H9 (cell line): Measurements from ENCODE around the gene DPH1. TPM values are rescaled to one million over a fixed set of nuclear protein-coding genes. Genes with fewer than 3 reads are reported as not detected.
A peak's percentile ranks its signal among the peaks of the same experiment; 100 is the strongest.

Experiments
- DNase-seq: peaks from one replicate; pipeline ENCODE4 v3.0.0-alpha.2; 2017
- H2AFZ ChIP-seq: one replicate; pipeline ENCODE4 v1.6.1; 2013; ENCODE audit warnings: mild to moderate bottlenecking, low read length, control low read depth, moderate library complexity
- H2AK5ac ChIP-seq: 2 replicates; pipeline ENCODE4 v1.6.1; 2013; ENCODE audit warnings: low read length, control low read depth, mixed read lengths; ENCODE audit not compliant: insufficient read length
- H2BK120ac ChIP-seq: one replicate; pipeline ENCODE4 v1.6.1; 2013; ENCODE audit warnings: low read depth, mild to moderate bottlenecking, low read length, control low read depth, inconsistent platforms; ENCODE audit not compliant: poor library complexity, severe bottlenecking
- H2BK12ac ChIP-seq: 2 replicates; pipeline ENCODE4 v1.6.1; 2013; ENCODE audit warnings: low read length, control low read depth, mixed read lengths, low read depth; ENCODE audit not compliant: insufficient read length
- H2BK15ac ChIP-seq: 2 replicates; pipeline ENCODE4 v1.6.1; 2013; ENCODE audit warnings: low read depth, low read length, control low read depth
- H2BK20ac ChIP-seq: one replicate; pipeline ENCODE4 v1.6.1; 2013; ENCODE audit warnings: low read depth, mild to moderate bottlenecking, low read length, control low read depth, inconsistent platforms; ENCODE audit not compliant: poor library complexity, severe bottlenecking
- H2BK5ac ChIP-seq: 2 replicates; pipeline ENCODE4 v1.6.1; 2013; ENCODE audit warnings: low read length, control low read depth, mixed read lengths; ENCODE audit not compliant: insufficient read length
- H3K14ac ChIP-seq: 2 replicates; pipeline ENCODE4 v1.6.1; 2013; ENCODE audit warnings: low read length, control low read depth; ENCODE audit not compliant: insufficient read depth
- H3K18ac ChIP-seq: 2 replicates; pipeline ENCODE4 v1.6.1; 2013; ENCODE audit warnings: low read depth, mild to moderate bottlenecking, mixed read lengths, low read length, control low read depth; ENCODE audit not compliant: insufficient read length
- H3K23ac ChIP-seq: 2 replicates; pipeline ENCODE4 v1.6.1; 2013; ENCODE audit warnings: low read length, control low read depth, mixed read lengths, low read depth; ENCODE audit not compliant: insufficient read length
- H3K23me2 ChIP-seq: 2 replicates; pipeline ENCODE4 v1.6.1; 2013; ENCODE audit warnings: low read depth, mild to moderate bottlenecking, mixed read lengths, low read length, control low read depth; ENCODE audit not compliant: insufficient read length, poor library complexity, severe bottlenecking
- H3K27ac ChIP-seq: 2 replicates; pipeline ENCODE4 v1.5.1; 2013; ENCODE audit warnings: low read length, control low read depth, mixed read lengths, low read depth; ENCODE audit not compliant: insufficient read length
- H3K27me3 ChIP-seq: 2 replicates; pipeline ENCODE4 v1.6.1; 2013; ENCODE audit warnings: low read length, control low read depth, inconsistent platforms; ENCODE audit not compliant: insufficient read depth
- H3K4ac ChIP-seq: 2 replicates; pipeline ENCODE4 v1.6.1; 2013; ENCODE audit warnings: low read depth, mild to moderate bottlenecking, control low read depth, inconsistent platforms, low read length, moderate library complexity
- H3K4me1 ChIP-seq: 2 replicates; pipeline ENCODE4 v1.6.1; 2013; ENCODE audit warnings: low read length, control low read depth, inconsistent platforms; ENCODE audit not compliant: insufficient read depth
- H3K4me2 ChIP-seq: 2 replicates; pipeline ENCODE4 v1.6.1; 2013; ENCODE audit warnings: low read length, control low read depth, mixed read lengths; ENCODE audit not compliant: insufficient read length, insufficient read depth
- H3K56ac ChIP-seq: 2 replicates; pipeline ENCODE4 v1.6.1; 2013; ENCODE audit warnings: low read depth, mild to moderate bottlenecking, mixed read lengths, low read length, control low read depth; ENCODE audit not compliant: insufficient read length
- H3K79me1 ChIP-seq: 2 replicates; pipeline ENCODE4 v1.6.1; 2013; ENCODE audit warnings: low read depth, mild to moderate bottlenecking, moderate library complexity, low read length, control low read depth, inconsistent platforms; ENCODE audit not compliant: insufficient read depth, poor library complexity, severe bottlenecking
- H3K79me2 ChIP-seq: 2 replicates; pipeline ENCODE4 v1.6.1; 2013; ENCODE audit warnings: low read length, control low read depth, inconsistent platforms; ENCODE audit not compliant: insufficient read depth
- H3K9ac ChIP-seq: 2 replicates; pipeline ENCODE4 v1.6.1; 2013; ENCODE audit warnings: low read length, control low read depth, mixed read lengths; ENCODE audit not compliant: insufficient read length; ENCODE audit errors: extremely low read depth
- H3K9me3 ChIP-seq: one replicate; pipeline ENCODE4 v1.6.1; 2013; ENCODE audit warnings: low read depth, low read length, inconsistent platforms; ENCODE audit not compliant: control insufficient read depth
- H3T11ph ChIP-seq: one replicate; pipeline ENCODE4 v1.6.1; 2013; ENCODE audit warnings: mild to moderate bottlenecking, low read length, control low read depth, inconsistent platforms
- H4K20me1 ChIP-seq: one replicate; pipeline ENCODE4 v1.6.1; 2013; ENCODE audit not compliant: control insufficient read depth, insufficient read length, insufficient read depth
- H4K5ac ChIP-seq: 2 replicates; pipeline ENCODE4 v1.6.1; 2013; ENCODE audit warnings: low read depth, mild to moderate bottlenecking, mixed read lengths, low read length, control low read depth; ENCODE audit not compliant: insufficient read length
- H4K8ac ChIP-seq: replicated peaks from 2 replicates; pipeline ENCODE4 v1.6.1; 2013; ENCODE audit warnings: low read length, control low read depth, mixed read lengths, low read depth; ENCODE audit not compliant: insufficient read length
- H4K91ac ChIP-seq: 2 replicates; pipeline ENCODE4 v1.6.1; 2013; ENCODE audit warnings: low read depth, mild to moderate bottlenecking, moderate library complexity, mixed read lengths, low read length, control low read depth; ENCODE audit not compliant: insufficient read length
- H3K27ac Mint-ChIP-seq, 3 experiments: 2 replicates in 2 of 3; 3 replicates in 1 of 3; pipeline ENCODE4 v1.8.0; 2020 to 2021; ENCODE audit warnings: mixed read lengths in 3 of 3, mild to moderate bottlenecking in 1 of 3, moderate library complexity in 1 of 3
- H3K27me3 Mint-ChIP-seq: 2 replicates; pipeline ENCODE4 v1.8.0; 2021; ENCODE audit warnings: low read depth, mild to moderate bottlenecking, moderate library complexity, mixed read lengths
- H3K36me3 Mint-ChIP-seq, 3 experiments: 2 replicates in 2 of 3; 3 replicates in 1 of 3; pipeline ENCODE4 v1.8.0; 2020 to 2021; ENCODE audit warnings: low read depth in 3 of 3, mixed read lengths in 3 of 3; ENCODE audit not compliant: insufficient read depth in 1 of 3
- H3K4me1 Mint-ChIP-seq, 2 experiments: 2 replicates each; pipeline ENCODE4 v1.8.0; 2020; ENCODE audit warnings: mixed read lengths in 2 of 2
- H3K4me3 Mint-ChIP-seq, 2 experiments: 2 replicates in 1 of 2; 3 replicates in 1 of 2; pipeline ENCODE4 v1.8.0; 2020 to 2021; ENCODE audit warnings: mild to moderate bottlenecking in 2 of 2, mixed read lengths in 2 of 2, moderate library complexity in 1 of 2
- H3K9me3 Mint-ChIP-seq, 2 experiments: 2 replicates in 1 of 2; 3 replicates in 1 of 2; pipeline ENCODE4 v1.8.0; 2020; ENCODE audit warnings: mild to moderate bottlenecking in 2 of 2, mixed read lengths in 2 of 2, moderate library complexity in 1 of 2
- WGBS: extraction: QIAGEN DNeasy Blood & Tissue Kit; methylation state at CpG from one replicate; pipeline ENCODE4 v1.1.7; 2013; ENCODE audit warnings: missing lambda C conversion rate, low lambda C conversion rate, mixed read lengths; ENCODE audit not compliant: insufficient read length; ENCODE audit errors: extremely low coverage; 5-methylcytosine and 5-hydroxymethylcytosine counted together
- total RNA-seq: library from RNA; stranded (reverse); gene quantifications from 2 replicates; pipeline ENCODE4 v1.2.1, GENCODE V29; 2021
- TF ChIP-seq, protein P1 (sequence below): fragments of 200-600 bp; sonication (generic); conservative IDR thresholded peaks from 3 replicates; pipeline ENCODE4 v1.8.0; 2021; ENCODE audit warnings: antibody characterized with exemption, mild to moderate bottlenecking

The DPH1 gene
- total RNA-seq, 1 experiment from 2014 or later = 27.5 TPM

DNA sequence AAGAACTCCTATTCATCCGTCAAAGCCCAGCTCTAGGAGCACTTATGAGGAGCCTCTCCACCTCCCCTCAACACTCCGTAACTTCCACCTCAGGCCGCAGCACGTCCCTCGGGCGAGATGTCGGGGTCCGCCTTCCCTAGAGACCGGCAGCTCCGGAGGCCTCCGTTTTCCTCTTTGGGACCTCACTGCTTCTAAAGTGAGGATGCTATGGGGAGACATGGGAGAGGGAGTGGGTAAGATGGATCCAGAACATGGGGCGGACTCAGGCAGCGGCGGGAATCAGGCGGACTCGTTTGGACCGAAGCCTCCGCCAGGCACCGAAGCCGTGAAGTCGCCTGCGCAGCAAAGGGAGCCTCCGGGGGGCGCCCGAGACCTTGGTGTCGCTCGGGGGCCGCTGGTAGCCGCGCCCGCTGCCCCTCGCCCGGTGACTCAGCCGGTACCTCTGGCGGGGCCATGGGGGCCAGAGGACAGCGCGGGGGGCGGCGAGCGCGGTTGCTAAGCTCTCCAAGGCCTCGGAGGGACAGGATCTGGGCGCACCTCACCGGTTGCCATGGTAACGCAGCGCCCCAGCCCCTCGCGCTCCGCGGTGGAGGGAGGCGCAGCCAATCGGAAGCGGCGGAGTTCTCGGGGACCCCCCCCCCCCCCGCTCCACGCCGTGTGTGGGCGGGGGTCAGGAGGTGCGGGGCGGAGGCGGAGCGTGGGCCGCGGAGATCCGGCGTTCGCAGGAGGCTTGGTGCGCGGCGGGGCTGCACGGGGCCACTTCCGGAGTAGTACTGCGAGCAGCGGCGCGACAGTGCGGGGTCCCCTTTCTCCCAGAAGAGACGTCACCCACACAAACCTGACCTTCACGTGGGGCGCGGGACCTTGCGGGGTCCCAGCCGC lies 23.7 kb downstream of the DPH1 start:
- Histone ChIP-seq H4K5ac (no peak overlapping the region), H3K4me1 (no peaks in the 10 kb centered on the region), H3K23ac (no peak overlapping the region), H4K8ac (no peak overlapping the region), H2BK12ac (no peak overlapping the region), H3K9ac (no peak overlapping the region), H3K4ac (no peak overlapping the region), H2BK15ac (no peak overlapping the region), H4K20me1 (peaks cover 4% of the 10 kb centered on the region), H3K14ac (no peak overlapping the region), H3K4me2 (peak overlapping the region; percentile 1), H2BK120ac (no peak overlapping the region), H3K23me2 (peaks cover 6% of the 10 kb centered on the region), H3K79me2 (no peaks in the 10 kb centered on the region), H3K18ac (no peak overlapping the region), H3K27me3 (peaks cover 70% of the 10 kb centered on the region), H3K79me1 (no peaks in the 10 kb centered on the region), H2AK5ac (no peak overlapping the region), H4K91ac (no peak overlapping the region), H3K56ac (no peak overlapping the region), H3K9me3 (no peaks in the 10 kb centered on the region), H2BK5ac (no peak overlapping the region), H3K27ac (no peak overlapping the region), H2BK20ac (no peak overlapping the region), H3T11ph (no peak overlapping the region), H2AFZ (no peak overlapping the region)
- Mint-ChIP-seq H3K27ac (no peak overlapping the region), H3K9me3 (no peaks in the 10 kb centered on the region), H3K36me3 (no peaks in the 10 kb centered on the region; a peak in 2 of 7 replicates), H3K27me3 (peaks cover 70% of the 10 kb centered on the region), H3K4me1 (peaks cover 8 to 11% of the 10 kb centered on the region in 2 experiments; a peak in 3 of 4 replicates), H3K4me3 (peak overlapping the region; percentile 50 to 69)
- peak; percentile 87 for DNase-seq
- TF ChIP-seq, protein P1, sequence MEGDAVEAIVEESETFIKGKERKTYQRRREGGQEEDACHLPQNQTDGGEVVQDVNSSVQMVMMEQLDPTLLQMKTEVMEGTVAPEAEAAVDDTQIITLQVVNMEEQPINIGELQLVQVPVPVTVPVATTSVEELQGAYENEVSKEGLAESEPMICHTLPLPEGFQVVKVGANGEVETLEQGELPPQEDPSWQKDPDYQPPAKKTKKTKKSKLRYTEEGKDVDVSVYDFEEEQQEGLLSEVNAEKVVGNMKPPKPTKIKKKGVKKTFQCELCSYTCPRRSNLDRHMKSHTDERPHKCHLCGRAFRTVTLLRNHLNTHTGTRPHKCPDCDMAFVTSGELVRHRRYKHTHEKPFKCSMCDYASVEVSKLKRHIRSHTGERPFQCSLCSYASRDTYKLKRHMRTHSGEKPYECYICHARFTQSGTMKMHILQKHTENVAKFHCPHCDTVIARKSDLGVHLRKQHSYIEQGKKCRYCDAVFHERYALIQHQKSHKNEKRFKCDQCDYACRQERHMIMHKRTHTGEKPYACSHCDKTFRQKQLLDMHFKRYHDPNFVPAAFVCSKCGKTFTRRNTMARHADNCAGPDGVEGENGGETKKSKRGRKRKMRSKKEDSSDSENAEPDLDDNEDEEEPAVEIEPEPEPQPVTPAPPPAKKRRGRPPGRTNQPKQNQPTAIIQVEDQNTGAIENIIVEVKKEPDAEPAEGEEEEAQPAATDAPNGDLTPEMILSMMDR = peak; percentile 71
- no CpG with 5 or more reads among the region's 84 CpGs for WGBS
